ENCODE data around the gene RNF133.

The RNF133 gene

GRCh38 chr7:122710916-122711315, 12.0 kb upstream of the RNF133 start:
- H3K4me3 ChIP-seq (ENCODE audit: low read depth, low read length): no peak overlapping the region
- DNase-seq (ENCODE audit: low read depth): no peak
- no peak for TF ChIP-seq CTCF (IDR thresholded peaks at IDR 0.05; ENCODE audit: insufficient read depth, low read depth, low read length, missing control alignments)

GRCh38 chr7:122709930-122710646, 11.2 kb upstream of the RNF133 start:
- peak; percentile 64 for DNase-seq (ENCODE audit: low read depth)
- no peak for TF ChIP-seq CTCF (IDR thresholded peaks at IDR 0.05; ENCODE audit: insufficient read depth, low read depth, low read length, missing control alignments)
- H3K4me3 ChIP-seq (ENCODE audit: low read depth, low read length): no peak overlapping the region

GRCh38 chr7:122706836-122707235, 7.9 kb upstream of the RNF133 start:
- no peak for TF ChIP-seq CTCF (IDR thresholded peaks at IDR 0.05; ENCODE audit: insufficient read depth, low read depth, low read length, missing control alignments)
- no peak overlapping the region for H3K4me3 ChIP-seq (ENCODE audit: low read depth, low read length)
- no peak for DNase-seq (ENCODE audit: low read depth)

- TF ChIP-seq CTCF (IDR thresholded peaks at IDR 0.05; ENCODE audit: insufficient read depth, low read depth, low read length, missing control alignments): no peak
- no peak within 1 kb of the TSS for H3K4me3 ChIP-seq (ENCODE audit: low read depth, low read length)
- DNase-seq (ENCODE audit: low read depth): no peak
Observed at GRCh38 chr7:122702872-122703510, 4.1 kb upstream of the RNF133 start, which contains the start of gene RNF148. TSS of gene RNF148 (minus strand) at chr7:122702922. CDS start at chr7:122702750, 172 bp downstream.

- no peak for DNase-seq (ENCODE audit: low read depth)
- TF ChIP-seq CTCF (IDR thresholded peaks at IDR 0.05; ENCODE audit: insufficient read depth, low read depth, low read length, missing control alignments): no peak
- no peak overlapping the region for H3K4me3 ChIP-seq (ENCODE audit: low read depth, low read length)
Observed at GRCh38 chr7:122695816-122696215, 3.1 kb downstream of the RNF133 start.

GRCh38 chr7:122694697-122695096, 4.2 kb downstream of the RNF133 start:
- DNase-seq (ENCODE audit: low read depth): no peak
- no peak for TF ChIP-seq CTCF (IDR thresholded peaks at IDR 0.05; ENCODE audit: insufficient read depth, low read depth, low read length, missing control alignments)
- no peak overlapping the region for H3K4me3 ChIP-seq (ENCODE audit: low read depth, low read length)

All from GM12865 (cell line).